GM23338 (cell line): Measurements from ENCODE around the gene DRD2. TPM values are rescaled to one million over a fixed set of nuclear protein-coding genes. Genes with fewer than 3 reads are reported as not detected.
A peak's percentile ranks its signal among the peaks of the same experiment; 100 is the strongest.

Experiments
- ATAC-seq: fragments of 200-7000 bp; cut with Tn5 transposase; 3 replicates; pipeline ENCODE4 v1.9.1; 2020
- DNase-seq: peaks from one replicate; pipeline ENCODE4 v3.0.0-alpha.2; 2015; ENCODE audit warnings: low spot score
- H2AFZ ChIP-seq: fragments of 200-600 bp; sonication (generic); 2 replicates; pipeline ENCODE4 v1.8.0; 2016; ENCODE audit warnings: antibody characterized with exemption, mild to moderate bottlenecking, moderate library complexity
- H3F3A ChIP-seq: fragments of 200-600 bp; sonication (generic); replicated peaks from 2 replicates; pipeline ENCODE4 v1.8.0; 2017; ENCODE audit warnings: antibody characterized with exemption, mixed run types, low read depth
- H3K27ac ChIP-seq: fragments of 200-600 bp; sonication (generic); 2 replicates; pipeline ENCODE4 v1.6.1; 2016; ENCODE audit warnings: low read depth
- H3K27me3 ChIP-seq: fragments of 200-600 bp; sonication (generic); 2 replicates; pipeline ENCODE4 v1.8.0; 2016; ENCODE audit warnings: mild to moderate bottlenecking, mixed run types, moderate library complexity; ENCODE audit not compliant: insufficient read depth
- H3K36me3 ChIP-seq: fragments of 200-600 bp; sonication (generic); 2 replicates; pipeline ENCODE4 v1.8.0; 2016; ENCODE audit warnings: mild to moderate bottlenecking; ENCODE audit not compliant: insufficient read depth
- H3K4me1 ChIP-seq: fragments of 200-600 bp; sonication (generic); 2 replicates; pipeline ENCODE4 v1.8.0; 2016; ENCODE audit warnings: mild to moderate bottlenecking, moderate library complexity; ENCODE audit not compliant: insufficient read depth
- H3K4me2 ChIP-seq: fragments of 200-600 bp; sonication (generic); 2 replicates; pipeline ENCODE4 v1.7.1; 2017; ENCODE audit warnings: mixed run types
- H3K4me3 ChIP-seq: fragments of 200-600 bp; sonication (generic); 2 replicates; pipeline ENCODE4 v1.6.1; 2016; ENCODE audit warnings: mixed run types
- H3K79me2 ChIP-seq: fragments of 200-600 bp; sonication (generic); replicated peaks from 2 replicates; pipeline ENCODE4 v1.8.0; 2017; ENCODE audit warnings: mild to moderate bottlenecking; ENCODE audit not compliant: insufficient read depth
- H3K9me2 ChIP-seq: fragments of 200-600 bp; sonication (generic); 2 replicates; pipeline ENCODE4 v1.8.0; 2017; ENCODE audit not compliant: insufficient read depth
- H4K20me1 ChIP-seq: fragments of 200-600 bp; sonication (generic); replicated peaks from 2 replicates; pipeline ENCODE4 v1.8.0; 2017; ENCODE audit warnings: mild to moderate bottlenecking; ENCODE audit not compliant: insufficient read depth
- H3K27ac Mint-ChIP-seq: 2 replicates; pipeline ENCODE4 v1.8.0; 2020; ENCODE audit warnings: inconsistent platforms, mild to moderate bottlenecking, moderate library complexity, mixed read lengths
- H3K27me3 Mint-ChIP-seq: 3 replicates; pipeline ENCODE4 v1.8.0; 2022; ENCODE audit warnings: low read depth, mild to moderate bottlenecking, moderate library complexity, mixed read lengths, inconsistent platforms; ENCODE audit not compliant: insufficient read depth, poor library complexity
- H3K36me3 Mint-ChIP-seq: 3 replicates; pipeline ENCODE4 v1.8.0; 2021; ENCODE audit warnings: low read depth, mild to moderate bottlenecking, inconsistent platforms, moderate library complexity, mixed read lengths
- H3K4me1 Mint-ChIP-seq: 3 replicates; pipeline ENCODE4 v1.8.0; 2020; ENCODE audit warnings: mild to moderate bottlenecking, inconsistent platforms, mixed read lengths
- H3K4me3 Mint-ChIP-seq: 3 replicates; pipeline ENCODE4 v1.8.0; 2021; ENCODE audit warnings: moderate library complexity, mild to moderate bottlenecking, inconsistent platforms, mixed read lengths
- H3K9me3 Mint-ChIP-seq: 3 replicates; pipeline ENCODE4 v1.8.0; 2020; ENCODE audit warnings: moderate library complexity, mild to moderate bottlenecking, inconsistent platforms, mixed read lengths
- CREB1 ChIP-seq: fragments of 250-450 bp; sonication (Bioruptor Pico); IDR thresholded peaks from 2 replicates; pipeline ENCODE4 v1.5.0; 2020; ENCODE audit warnings: low read depth, mild to moderate bottlenecking, moderate library complexity
- CTCF ChIP-seq, 2 experiments: fragments of 200-600 bp in 1 of 2; sonication (generic) in 1 of 2; conservative IDR thresholded peaks; 2 replicates each; pipeline versions ENCODE4 v1.5.1 to v1.6.1; 2016 to 2017; ENCODE audit warnings: antibody characterized with exemption in 2 of 2, low read depth in 2 of 2, mild to moderate bottlenecking in 2 of 2, moderate library complexity in 1 of 2
- EZH2 ChIP-seq: fragments of 200-600 bp; sonication (generic); IDR thresholded peaks from one replicate; pipeline ENCODE4 v1.8.0; 2017; ENCODE audit warnings: antibody characterized with exemption, mild to moderate bottlenecking, low read depth; ENCODE audit not compliant: unreplicated experiment
- EZH2phosphoT487 ChIP-seq: fragments of 200-600 bp; sonication (generic); IDR thresholded peaks from one replicate; pipeline ENCODE4 v1.8.1; 2018; ENCODE audit warnings: antibody characterized with exemption; ENCODE audit not compliant: unreplicated experiment
- JUNB ChIP-seq: IDR thresholded peaks from one replicate; pipeline ENCODE4 v1.6.1; 2016; ENCODE audit warnings: antibody characterized with exemption; ENCODE audit not compliant: unreplicated experiment
- NANOG ChIP-seq: IDR thresholded peaks from 2 replicates; pipeline ENCODE4 v1.6.1; 2016; ENCODE audit warnings: antibody characterized with exemption, borderline replicate concordance
- POLR2AphosphoS5 ChIP-seq: IDR thresholded peaks from 2 replicates; pipeline ENCODE4 v1.6.1; 2016; ENCODE audit warnings: antibody characterized with exemption, low read depth
- REST ChIP-seq: IDR thresholded peaks from one replicate; pipeline ENCODE4 v1.6.1; 2018; ENCODE audit warnings: antibody characterized with exemption; ENCODE audit not compliant: unreplicated experiment
- STAT1 ChIP-seq: IDR thresholded peaks from one replicate; pipeline ENCODE4 v1.6.1; 2016; ENCODE audit warnings: antibody characterized with exemption; ENCODE audit not compliant: unreplicated experiment
- ZNF114 ChIP-seq: fragments of 250-450 bp; sonication (Bioruptor Pico); IDR thresholded peaks from 2 replicates; pipeline ENCODE4 v1.5.0; 2020; ENCODE audit warnings: mild to moderate bottlenecking, moderate library complexity
- ZNF331 ChIP-seq: fragments of 250-450 bp; sonication (Bioruptor Pico); IDR thresholded peaks from 2 replicates; pipeline ENCODE4 v1.5.0; 2020; ENCODE audit warnings: low read depth, mild to moderate bottlenecking, moderate library complexity
- polyA plus RNA-seq: library from polyadenylated mRNA; unstranded; fragments of >200 nt; fragmentation: Nextera tagmentation; extraction: Ambion mirVana; gene quantifications from 2 replicates; pipeline ENCODE4 v1.2.1, GENCODE V29; 2016
- total RNA-seq: library from RNA; depleted of rRNA; stranded (reverse); fragments of >200 nt; shearing (Covaris generic); gene quantifications from 2 replicates; pipeline ENCODE4 v1.2.3, GENCODE V29; 2014
- TF ChIP-seq, protein P1 (sequence below): fragments of 250-450 bp; sonication (Bioruptor Pico); IDR thresholded peaks from 2 replicates; pipeline ENCODE4 v1.5.0; 2020; ENCODE audit warnings: mild to moderate bottlenecking, moderate library complexity
- TF ChIP-seq, protein P2 (sequence below): IDR thresholded peaks from 2 replicates; pipeline ENCODE4 v1.6.1; 2016; ENCODE audit warnings: antibody characterized with exemption

Gene DRD2
- total and polyA plus RNA-seq, 2 experiments from 2014 or later, result 0.21 to 0.66 TPM

DNA sequence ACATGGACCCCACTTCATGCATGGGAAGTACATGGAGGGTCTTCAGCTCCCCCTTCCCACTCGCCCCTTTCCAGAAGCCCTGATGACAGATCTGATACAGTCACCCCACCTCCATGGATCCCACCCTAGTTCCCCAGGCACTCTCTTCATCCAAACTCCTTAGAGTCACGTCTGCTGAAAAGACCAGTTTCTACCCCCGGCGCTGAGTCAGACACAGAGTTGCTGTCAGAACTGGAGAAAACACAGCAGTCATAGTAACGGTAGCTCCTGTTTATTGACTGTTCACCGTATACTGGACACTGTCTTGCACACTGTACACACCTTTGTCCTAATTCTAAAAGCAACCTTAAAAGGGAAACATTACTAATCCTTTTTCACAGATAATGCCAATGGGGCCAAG lies 29.1 kb downstream of the DRD2 start:
- H3K27ac ChIP-seq, result no peak overlapping the region
- no peak overlapping the region for H2AFZ ChIP-seq
- H4K20me1 ChIP-seq, result no peaks in the 10 kb centered on the region
- no peaks in the 10 kb centered on the region for H3K79me2 ChIP-seq
- no peaks in the 10 kb centered on the region for H3K4me1 ChIP-seq
- H3K9me2 ChIP-seq, result no peaks in the 10 kb centered on the region
- H3K4me3 ChIP-seq, result no peak overlapping the region
- no peak overlapping the region for H3K4me3 Mint-ChIP-seq
- TF ChIP-seq ZNF114, result no peak
- TF ChIP-seq NANOG, result no peak
- TF ChIP-seq, protein P1, sequence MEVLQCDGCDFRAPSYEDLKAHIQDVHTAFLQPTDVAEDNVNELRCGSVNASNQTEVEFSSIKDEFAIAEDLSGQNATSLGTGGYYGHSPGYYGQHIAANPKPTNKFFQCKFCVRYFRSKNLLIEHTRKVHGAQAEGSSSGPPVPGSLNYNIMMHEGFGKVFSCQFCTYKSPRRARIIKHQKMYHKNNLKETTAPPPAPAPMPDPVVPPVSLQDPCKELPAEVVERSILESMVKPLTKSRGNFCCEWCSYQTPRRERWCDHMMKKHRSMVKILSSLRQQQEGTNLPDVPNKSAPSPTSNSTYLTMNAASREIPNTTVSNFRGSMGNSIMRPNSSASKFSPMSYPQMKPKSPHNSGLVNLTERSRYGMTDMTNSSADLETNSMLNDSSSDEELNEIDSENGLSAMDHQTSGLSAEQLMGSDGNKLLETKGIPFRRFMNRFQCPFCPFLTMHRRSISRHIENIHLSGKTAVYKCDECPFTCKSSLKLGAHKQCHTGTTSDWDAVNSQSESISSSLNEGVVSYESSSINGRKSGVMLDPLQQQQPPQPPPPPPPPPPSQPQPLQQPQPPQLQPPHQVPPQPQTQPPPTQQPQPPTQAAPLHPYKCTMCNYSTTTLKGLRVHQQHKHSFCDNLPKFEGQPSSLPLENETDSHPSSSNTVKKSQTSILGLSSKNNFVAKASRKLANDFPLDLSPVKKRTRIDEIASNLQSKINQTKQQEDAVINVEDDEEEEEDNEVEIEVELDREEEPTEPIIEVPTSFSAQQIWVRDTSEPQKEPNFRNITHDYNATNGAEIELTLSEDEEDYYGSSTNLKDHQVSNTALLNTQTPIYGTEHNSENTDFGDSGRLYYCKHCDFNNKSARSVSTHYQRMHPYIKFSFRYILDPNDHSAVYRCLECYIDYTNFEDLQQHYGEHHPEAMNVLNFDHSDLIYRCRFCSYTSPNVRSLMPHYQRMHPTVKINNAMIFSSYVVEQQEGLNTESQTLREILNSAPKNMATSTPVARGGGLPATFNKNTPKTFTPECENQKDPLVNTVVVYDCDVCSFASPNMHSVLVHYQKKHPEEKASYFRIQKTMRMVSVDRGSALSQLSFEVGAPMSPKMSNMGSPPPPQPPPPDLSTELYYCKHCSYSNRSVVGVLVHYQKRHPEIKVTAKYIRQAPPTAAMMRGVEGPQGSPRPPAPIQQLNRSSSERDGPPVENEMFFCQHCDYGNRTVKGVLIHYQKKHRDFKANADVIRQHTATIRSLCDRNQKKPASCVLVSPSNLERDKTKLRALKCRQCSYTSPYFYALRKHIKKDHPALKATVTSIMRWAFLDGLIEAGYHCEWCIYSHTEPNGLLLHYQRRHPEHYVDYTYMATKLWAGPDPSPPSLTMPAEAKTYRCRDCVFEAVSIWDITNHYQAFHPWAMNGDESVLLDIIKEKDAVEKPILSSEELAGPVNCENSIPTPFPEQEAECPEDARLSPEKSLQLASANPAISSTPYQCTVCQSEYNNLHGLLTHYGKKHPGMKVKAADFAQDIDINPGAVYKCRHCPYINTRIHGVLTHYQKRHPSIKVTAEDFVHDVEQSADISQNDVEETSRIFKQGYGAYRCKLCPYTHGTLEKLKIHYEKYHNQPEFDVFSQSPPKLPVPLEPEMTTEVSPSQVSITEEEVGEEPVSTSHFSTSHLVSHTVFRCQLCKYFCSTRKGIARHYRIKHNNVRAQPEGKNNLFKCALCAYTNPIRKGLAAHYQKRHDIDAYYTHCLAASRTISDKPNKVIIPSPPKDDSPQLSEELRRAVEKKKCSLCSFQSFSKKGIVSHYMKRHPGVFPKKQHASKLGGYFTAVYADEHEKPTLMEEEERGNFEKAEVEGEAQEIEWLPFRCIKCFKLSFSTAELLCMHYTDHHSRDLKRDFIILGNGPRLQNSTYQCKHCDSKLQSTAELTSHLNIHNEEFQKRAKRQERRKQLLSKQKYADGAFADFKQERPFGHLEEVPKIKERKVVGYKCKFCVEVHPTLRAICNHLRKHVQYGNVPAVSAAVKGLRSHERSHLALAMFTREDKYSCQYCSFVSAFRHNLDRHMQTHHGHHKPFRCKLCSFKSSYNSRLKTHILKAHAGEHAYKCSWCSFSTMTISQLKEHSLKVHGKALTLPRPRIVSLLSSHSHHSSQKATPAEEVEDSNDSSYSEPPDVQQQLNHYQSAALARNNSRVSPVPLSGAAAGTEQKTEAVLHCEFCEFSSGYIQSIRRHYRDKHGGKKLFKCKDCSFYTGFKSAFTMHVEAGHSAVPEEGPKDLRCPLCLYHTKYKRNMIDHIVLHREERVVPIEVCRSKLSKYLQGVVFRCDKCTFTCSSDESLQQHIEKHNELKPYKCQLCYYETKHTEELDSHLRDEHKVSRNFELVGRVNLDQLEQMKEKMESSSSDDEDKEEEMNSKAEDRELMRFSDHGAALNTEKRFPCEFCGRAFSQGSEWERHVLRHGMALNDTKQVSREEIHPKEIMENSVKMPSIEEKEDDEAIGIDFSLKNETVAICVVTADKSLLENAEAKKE, result no peak
- TF ChIP-seq CTCF (conservative IDR thresholded peaks at IDR 0.05; ENCODE audit: low read depth in 2 of 2), result no peak
- no peak for TF ChIP-seq REST
- no peak for TF ChIP-seq EZH2phosphoT487
- no peak for TF ChIP-seq ZNF331 (CRISPR knock-in tag)
- no peak for TF ChIP-seq JUNB
- TF ChIP-seq EZH2, result no peak
- no peak for TF ChIP-seq STAT1
- no peak for TF ChIP-seq CREB1 (CRISPR knock-in tag)
- TF ChIP-seq POLR2AphosphoS5, result no peak
- TF ChIP-seq, protein P2, sequence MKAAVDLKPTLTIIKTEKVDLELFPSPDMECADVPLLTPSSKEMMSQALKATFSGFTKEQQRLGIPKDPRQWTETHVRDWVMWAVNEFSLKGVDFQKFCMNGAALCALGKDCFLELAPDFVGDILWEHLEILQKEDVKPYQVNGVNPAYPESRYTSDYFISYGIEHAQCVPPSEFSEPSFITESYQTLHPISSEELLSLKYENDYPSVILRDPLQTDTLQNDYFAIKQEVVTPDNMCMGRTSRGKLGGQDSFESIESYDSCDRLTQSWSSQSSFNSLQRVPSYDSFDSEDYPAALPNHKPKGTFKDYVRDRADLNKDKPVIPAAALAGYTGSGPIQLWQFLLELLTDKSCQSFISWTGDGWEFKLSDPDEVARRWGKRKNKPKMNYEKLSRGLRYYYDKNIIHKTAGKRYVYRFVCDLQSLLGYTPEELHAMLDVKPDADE, result no peak
- no peaks in the 10 kb centered on the region for H3K4me1 Mint-ChIP-seq
- H3F3A ChIP-seq, result no peaks in the 10 kb centered on the region
- H3K36me3 ChIP-seq, result no peaks in the 10 kb centered on the region
- H3K27me3 Mint-ChIP-seq, result peaks cover 9% of the 10 kb centered on the region
- no peak for ATAC-seq
- DNase-seq, result no peak
- H3K4me2 ChIP-seq, result no peak overlapping the region
- H3K9me3 Mint-ChIP-seq, result no peaks in the 10 kb centered on the region
- no peaks in the 10 kb centered on the region for H3K36me3 Mint-ChIP-seq
- H3K27me3 ChIP-seq, result no peaks in the 10 kb centered on the region
- peak overlapping the region; percentile 51; the same call in 1 of the 2 replicates for H3K27ac Mint-ChIP-seq
